Stomach (tissue), 4 donors: ENCODE results near the gene BPIFB1.

Source experiments
- CTCF ChIP-seq, 7 experiments: fragments of 450-650 bp in 4 of 7; fragments of 200-600 bp in 3 of 7; sonication (generic) in 3 of 7; IDR thresholded peaks; one replicate each; pipeline ENCODE4 v1.5.1; 2016 to 2019; ENCODE audit warnings: antibody characterized with exemption in 7 of 7, control low read depth in 2 of 7, mild to moderate bottlenecking in 1 of 7
- EP300 ChIP-seq: sonication (generic); formaldehyde crosslinking; IDR thresholded peaks from one replicate; pipeline ENCODE4 v1.6.1; 2017; ENCODE audit warnings: antibody characterized with exemption
- POLR2A ChIP-seq, 4 donors: fragments of 450-650 bp; IDR thresholded peaks; one replicate each; pipeline ENCODE4 v1.6.1; 2016; ENCODE audit warnings: antibody characterized with exemption in 4 of 4, control low read depth in 2 of 4, mild to moderate bottlenecking in 1 of 4, moderate library complexity in 1 of 4
- POLR2AphosphoS5 ChIP-seq, 3 donors: sonication (generic); formaldehyde crosslinking; IDR thresholded peaks; one replicate each; pipeline ENCODE4 v1.6.1; 2016; ENCODE audit warnings: antibody characterized with exemption in 3 of 3

- TF ChIP-seq CTCF (IDR thresholded peaks at IDR 0.05): no peak
- no peak for TF ChIP-seq POLR2A (IDR thresholded peaks at IDR 0.05)
- no peak for TF ChIP-seq EP300
- TF ChIP-seq POLR2AphosphoS5 (IDR thresholded peaks at IDR 0.05): no peak
Measured at GRCh38 chr20:33282196-33282934, 649 bp upstream of the BPIFB1 start.
